HepG2 (cell line): ENCODE results near the gene RAB15. TPM values are rescaled to one million over a fixed set of nuclear protein-coding genes. Genes with fewer than 3 reads are reported as not detected.

Experiments
- BCL3 ChIP-seq: sonication (generic); formaldehyde crosslinking; IDR thresholded peaks from 2 replicates; pipeline ENCODE4 v1.5.1; 2020; ENCODE audit warnings: mild to moderate bottlenecking, missing genetic modification reagents, moderate library complexity
- CAMTA2 ChIP-seq: sonication (generic); formaldehyde crosslinking; IDR thresholded peaks from 2 replicates; pipeline ENCODE4 v1.4.0; 2020; ENCODE audit warnings: mild to moderate bottlenecking, missing genetic modification reagents, borderline replicate concordance
- FOXM1 ChIP-seq: sonication (generic); formaldehyde crosslinking; IDR thresholded peaks from 2 replicates; pipeline ENCODE4 v1.5.0; 2020; ENCODE audit warnings: missing genetic modification reagents
- HIC2 ChIP-seq: sonication (generic); formaldehyde crosslinking; IDR thresholded peaks from 2 replicates; pipeline ENCODE4 v1.9.0; 2022; ENCODE audit warnings: low read depth, missing genetic modification reagents
- HOMEZ ChIP-seq: IDR thresholded peaks from 2 replicates; pipeline ENCODE4 v1.6.1; 2016; ENCODE audit warnings: low read depth
- IRF1 ChIP-seq: sonication (generic); formaldehyde crosslinking; IDR thresholded peaks from 2 replicates; pipeline ENCODE4 v1.4.0; 2020; ENCODE audit warnings: low read depth, mild to moderate bottlenecking, missing genetic modification reagents
- LBX2 ChIP-seq: sonication (generic); formaldehyde crosslinking; IDR thresholded peaks from 2 replicates; pipeline ENCODE4 v1.5.0; 2020; ENCODE audit warnings: missing genetic modification reagents, mild to moderate bottlenecking, borderline replicate concordance
- MXI1 ChIP-seq: IDR thresholded peaks from 3 replicates; pipeline ENCODE4 v1.6.1; 2012; ENCODE audit warnings: low read depth, low read length, inconsistent platforms, borderline replicate concordance
- NFKBIZ ChIP-seq: IDR thresholded peaks from 2 replicates; pipeline ENCODE4 v1.6.1; 2018; ENCODE audit warnings: missing genetic modification reagents, missing compliant biosample characterization
- PATZ1 ChIP-seq: sonication (generic); formaldehyde crosslinking; IDR thresholded peaks from 2 replicates; pipeline ENCODE4 v1.4.0; 2020; ENCODE audit warnings: missing genetic modification reagents
- RCOR2 ChIP-seq: IDR thresholded peaks from 2 replicates; pipeline ENCODE4 v1.6.1; 2016; ENCODE audit warnings: missing biosample characterization, missing genetic modification reagents
- RFX3 ChIP-seq: IDR thresholded peaks from 2 replicates; pipeline ENCODE4 v1.6.1; 2016; ENCODE audit warnings: missing biosample characterization, missing genetic modification reagents
- TBL1XR1 ChIP-seq: fragments of 150-350 bp; IDR thresholded peaks from 2 replicates; pipeline ENCODE4 v1.6.1; 2014; ENCODE audit warnings: borderline replicate concordance, low read length; ENCODE audit not compliant: partially characterized antibody
- TFDP1 ChIP-seq: IDR thresholded peaks from 2 replicates; pipeline ENCODE4 v1.6.1; 2016; ENCODE audit warnings: missing compliant biosample characterization, missing genetic modification reagents, borderline replicate concordance
- TFDP2 ChIP-seq: sonication (generic); formaldehyde crosslinking; IDR thresholded peaks from 2 replicates; pipeline ENCODE4 v1.4.0; 2020; ENCODE audit warnings: missing genetic modification reagents
- ZNF224 ChIP-seq: sonication (generic); formaldehyde crosslinking; IDR thresholded peaks from 2 replicates; pipeline ENCODE4 v1.5.0; 2020; ENCODE audit warnings: mild to moderate bottlenecking, missing genetic modification reagents
- ZNF547 ChIP-seq: sonication (generic); formaldehyde crosslinking; IDR thresholded peaks from 2 replicates; pipeline ENCODE4 v1.5.1; 2020; ENCODE audit warnings: mild to moderate bottlenecking, missing genetic modification reagents
- polyA plus RNA-seq, 8 experiments: library from polyadenylated mRNA; depleted of rRNA in 3 of 8; stranded (reverse) in 7 of 8; unstranded in 1 of 8; fragments of >200 nt; fragmentation: Illumina TruSeq in 4 of 8; extraction: Trizol in 4 of 8; gene quantifications; 2 replicates each; pipeline versions ENCODE4 v1.2.1 to v1.2.3, GENCODE V29; 2011 to 2016; ENCODE audit warnings: low read depth in 4 of 8, missing spikeins in 1 of 8, mixed read lengths in 1 of 8; ENCODE audit not compliant: insufficient read depth in 1 of 8
- total RNA-seq, 5 experiments: library from RNA; depleted of rRNA; stranded (reverse); fragments of >200 nt; fragmentation: Illumina TruSeq; extraction: Trizol; gene quantifications; 2 replicates each; pipeline ENCODE4 v1.2.3, GENCODE V29; 2016; ENCODE audit warnings: low read depth in 1 of 5

RAB15 gene
- total and polyA plus RNA-seq, 2 of the 13 experiments (the other 11 are each of a cell fraction or from before 2014, with no cell fraction given), result 7.4 to 18.5 TPM

GRCh38 chr14:64914237-64915028, 57.7 kb downstream of the RAB15 start, which contains the start of gene CHURC1 (continued):
- TF ChIP-seq MXI1, result peak; percentile 93; the same call in 2 of the 3 replicates
- TF ChIP-seq TBL1XR1, result no peak
- no peak for TF ChIP-seq FOXM1 (CRISPR knock-in tag)
- no peak for TF ChIP-seq IRF1 (CRISPR knock-in tag)
- peak; percentile 55; the same call in 1 of the 2 replicates for TF ChIP-seq BCL3 (CRISPR knock-in tag)
- no peak for TF ChIP-seq LBX2 (CRISPR knock-in tag)
- no peak for TF ChIP-seq RCOR2 (CRISPR knock-in tag)
- 0 out of 2 replicates have a peak, but pooled peaks have one; percentile 21 for TF ChIP-seq NFKBIZ
- peak; percentile 90; the same call in 1 of the 2 replicates for TF ChIP-seq ZNF224 (CRISPR knock-in tag)
- peak; percentile 94 for TF ChIP-seq HOMEZ (CRISPR knock-in tag)
- TF ChIP-seq PATZ1 (CRISPR knock-in tag), result 0 out of 2 replicates have a peak, but pooled peaks have one; percentile 13
- TF ChIP-seq TFDP2 (CRISPR knock-in tag), result 0 out of 2 replicates have a peak, but pooled peaks have one; percentile 29
- TF ChIP-seq HIC2, result no peak
- peak; percentile 100 for TF ChIP-seq RFX3
- peak; percentile 49; the same call in 1 of the 2 replicates for TF ChIP-seq ZNF547 (CRISPR knock-in tag)
- no peak; the same call in 1 of the 2 replicates for TF ChIP-seq CAMTA2 (CRISPR knock-in tag)
- TF ChIP-seq TFDP1 (CRISPR knock-in tag), result peak; percentile 36; the same call in 1 of the 2 replicates
